HuH-7 (cell line): ENCODE data around the gene LMO7.

ENCODE experiments used
- DNase-seq: peaks from one replicate; pipeline ENCODE4 v3.0.0; 2011; ENCODE audit warnings: low spot score

LMO7 gene

GRCh38 chr13:75635828-75636435 is at the start of gene LMO7:
Gene LMO7, plus strand, starts transcription at chr13:75636330. Its CDS starts 328 bp downstream, at chr13:75636658.
- peak; percentile 39 for DNase-seq

- DNase-seq = peak; percentile 23
Measured at GRCh38 chr13:75587679-75588078, 48.5 kb upstream of the LMO7 start.

- no peak for DNase-seq
Measured at GRCh38 chr13:75596657-75597182, 39.4 kb upstream of the LMO7 start.

- no peak for DNase-seq
Measured at GRCh38 chr13:75600371-75600770, 35.8 kb upstream of the LMO7 start.

- DNase-seq = no peak
Measured at GRCh38 chr13:75603038-75603437, 33.1 kb upstream of the LMO7 start.

- no peak for DNase-seq
Measured at GRCh38 chr13:75607447-75607846, 28.7 kb upstream of the LMO7 start.

GRCh38 chr13:75610466-75610865 is 25.7 kb upstream of the LMO7 start:
- no peak for DNase-seq

GRCh38 chr13:75612354-75612753 is 23.8 kb upstream of the LMO7 start:
- DNase-seq = no peak

GRCh38 chr13:75617230-75617629 is 18.9 kb upstream of the LMO7 start:
- no peak for DNase-seq

GRCh38 chr13:75618308-75618707 is 17.8 kb upstream of the LMO7 start:
- DNase-seq = no peak

GRCh38 chr13:75620020-75620419 is 16.1 kb upstream of the LMO7 start:
- no peak for DNase-seq

GRCh38 chr13:75621147-75621546 is 15.0 kb upstream of the LMO7 start:
- DNase-seq = no peak

GRCh38 chr13:75628801-75629200 is 7.3 kb upstream of the LMO7 start:
- DNase-seq = no peak

- no peak for DNase-seq
Measured at GRCh38 chr13:75633285-75633684, 2.8 kb upstream of the LMO7 start.

- peak; percentile 30 for DNase-seq
Measured at GRCh38 chr13:75635101-75635827, 866 bp upstream of the LMO7 start.

- DNase-seq = peak; percentile 42
Measured at GRCh38 chr13:75636436-75637180, 478 bp downstream of the LMO7 start.

- DNase-seq = no peak
Measured at GRCh38 chr13:75637181-75637750, 1.1 kb downstream of the LMO7 start.

- no peak for DNase-seq
Measured at GRCh38 chr13:75639454-75639853, 3.3 kb downstream of the LMO7 start.

GRCh38 chr13:75641026-75641425 is 4.9 kb downstream of the LMO7 start:
- DNase-seq = no peak

GRCh38 chr13:75643182-75643581 is 7.1 kb downstream of the LMO7 start:
- no peak for DNase-seq

- no peak for DNase-seq
Measured at GRCh38 chr13:75643693-75644092, 7.6 kb downstream of the LMO7 start.

GRCh38 chr13:75645141-75645540 is 9.0 kb downstream of the LMO7 start:
- DNase-seq = no peak
